A549 (cell line): Measurements from ENCODE around the gene NRXN3. TPM values are rescaled to one million over a fixed set of nuclear protein-coding genes. Genes with fewer than 3 reads are reported as not detected.

Experiments used
- ATAC-seq, 2 experiments: fragments of 200-7000 bp in 1 of 2; fragments of >200 bp in 1 of 2; cut with Nextera tagmentation in 1 of 2; cut with Tn5 transposase in 1 of 2; 3 replicates each; pipeline versions ENCODE4 v1.8.0 to v1.9.1; 2018 to 2020; ENCODE audit warnings: mild to moderate bottlenecking in 1 of 2, moderate library complexity in 1 of 2
- CTCF ChIA-PET: fragments of 300-600 bp; sonication (Branson Sonifier 250); formaldehyde crosslinking; extraction: SDS; loops from one replicate; lab custom pipeline; 2021; ENCODE audit warnings: antibody characterized with exemption, inconsistent platforms; lab: Yijun Ruan, JAX
- POLR2A ChIA-PET: fragments of 350-600 bp; formaldehyde crosslinking; extraction: SDS; loops from one replicate; lab custom pipeline; 2021; ENCODE audit warnings: antibody characterized with exemption, inconsistent platforms; lab: Yijun Ruan, JAX
- DNase-seq, 2 experiments: peaks; one replicate each; pipeline versions ENCODE4 v3.0.0 to v3.0.0-alpha.2; 2011 to 2016; ENCODE audit warnings: low read depth in 1 of 2, low spot score in 1 of 2
- FAIRE-seq: peaks from 2 replicates; lab custom pipeline; 2011; peaks lifted over from hg19 to GRCh38; lab: Jason Lieb, UNC
- H3K27ac ChIP-seq, 2 experiments: fragments of >200 bp; sonication (Bioruptor Twin); formaldehyde crosslinking; 3 replicates each; pipeline ENCODE4 v1.5.1; 2016 to 2017
- H3K4me1 ChIP-seq: fragments of >200 bp; sonication (Bioruptor Twin); formaldehyde crosslinking; 3 replicates; pipeline ENCODE4 v1.6.1; 2016
- H3K4me2 ChIP-seq: fragments of >200 bp; sonication (Bioruptor Twin); formaldehyde crosslinking; 3 replicates; pipeline ENCODE4 v1.6.1; 2016
- H3K4me3 ChIP-seq: fragments of >200 bp; sonication (Bioruptor Twin); formaldehyde crosslinking; 3 replicates; pipeline ENCODE4 v1.5.1; 2016
- H3K9me3 ChIP-seq: fragments of >200 bp; sonication (Bioruptor Twin); formaldehyde crosslinking; 3 replicates; pipeline ENCODE4 v1.6.1; 2016
- CBX2 ChIP-seq: fragments of 200-600 bp; sonication (generic); IDR thresholded peaks from 2 replicates; pipeline ENCODE4 v1.6.1; 2016; ENCODE audit warnings: low read depth, mild to moderate bottlenecking, borderline replicate concordance
- CEBPB ChIP-seq, 2 experiments: fragments of >200 bp in 1 of 2; sonication (Bioruptor Twin) in 1 of 2; formaldehyde crosslinking in 1 of 2; IDR thresholded peaks; 2 replicates each; pipeline ENCODE4 v1.6.1; 2012 to 2016
- EHMT2 ChIP-seq: fragments of 200-600 bp; sonication (generic); IDR thresholded peaks from 2 replicates; pipeline ENCODE4 v1.6.1; 2016; ENCODE audit warnings: antibody characterized with exemption, low read depth, mild to moderate bottlenecking, moderate library complexity
- FOSL2 ChIP-seq, 2 experiments: fragments of 450-650 bp in 1 of 2; fragments of >200 bp in 1 of 2; sonication (Bioruptor Twin) in 1 of 2; formaldehyde crosslinking; IDR thresholded peaks; 2 replicates each; pipeline versions ENCODE4 v1.5.0 to v1.6.1; 2016 to 2020; ENCODE audit warnings: mild to moderate bottlenecking in 1 of 2, moderate library complexity in 1 of 2
- GATA3 ChIP-seq: IDR thresholded peaks from 2 replicates; pipeline ENCODE4 v1.6.1; 2012; ENCODE audit warnings: borderline replicate concordance
- HEYL ChIP-seq: fragments of 250-450 bp; sonication (Bioruptor Pico); IDR thresholded peaks from 2 replicates; pipeline ENCODE4 v1.8.0; 2021; ENCODE audit warnings: mild to moderate bottlenecking, moderate library complexity
- HOXA7 ChIP-seq: fragments of 250-450 bp; sonication (Bioruptor Pico); IDR thresholded peaks from 2 replicates; pipeline ENCODE4 v1.5.0; 2020; ENCODE audit warnings: mild to moderate bottlenecking, moderate library complexity
- HOXB13 ChIP-seq: fragments of 250-450 bp; sonication (Bioruptor Pico); IDR thresholded peaks from 2 replicates; pipeline ENCODE4 v1.5.0; 2020; ENCODE audit warnings: low read depth, mild to moderate bottlenecking, moderate library complexity
- HOXB5 ChIP-seq: fragments of 250-450 bp; sonication (Bioruptor Pico); IDR thresholded peaks from 2 replicates; pipeline ENCODE4 v1.5.0; 2020; ENCODE audit warnings: mild to moderate bottlenecking, moderate library complexity
- JUNB ChIP-seq: fragments of >200 bp; sonication (Bioruptor Twin); formaldehyde crosslinking; IDR thresholded peaks from 2 replicates; pipeline ENCODE4 v1.6.1; 2016
- MAFK ChIP-seq: fragments of 450-650 bp; IDR thresholded peaks from 2 replicates; pipeline ENCODE4 v1.6.1; 2014; ENCODE audit not compliant: partially characterized antibody
- NFE2L2 ChIP-seq: fragments of 150-350 bp; conservative IDR thresholded peaks from 2 replicates; pipeline ENCODE4 v1.6.1; 2014; ENCODE audit warnings: low read length
- PHF8 ChIP-seq: fragments of 200-600 bp; sonication (generic); IDR thresholded peaks from 2 replicates; pipeline ENCODE4 v1.6.1; 2016; ENCODE audit warnings: low read depth, mild to moderate bottlenecking, antibody characterized with exemption, moderate library complexity, borderline replicate concordance
- POLR2A ChIP-seq: IDR thresholded peaks from 2 replicates; pipeline ENCODE4 v1.6.1; 2012; ENCODE audit warnings: mild to moderate bottlenecking, low read length
- POLR2AphosphoS2 ChIP-seq: conservative IDR thresholded peaks from 2 replicates; pipeline ENCODE4 v1.6.1; 2012; ENCODE audit warnings: low read length, improper control_type of control experiment, inconsistent platforms
- RARB ChIP-seq: fragments of 250-450 bp; sonication (Bioruptor Pico); IDR thresholded peaks from 2 replicates; pipeline ENCODE4 v1.8.0; 2021; ENCODE audit warnings: mild to moderate bottlenecking, moderate library complexity
- RCOR1 ChIP-seq: fragments of 150-350 bp; IDR thresholded peaks from 2 replicates; pipeline ENCODE4 v1.6.1; 2014; ENCODE audit warnings: antibody characterized with exemption, low read length, low read depth
- SREBF2 ChIP-seq: fragments of 450-650 bp; IDR thresholded peaks from 2 replicates; pipeline ENCODE4 v1.6.1; 2014; ENCODE audit warnings: mild to moderate bottlenecking, moderate library complexity
- ZFP36 ChIP-seq: fragments of 450-650 bp; IDR thresholded peaks from 2 replicates; pipeline ENCODE4 v1.6.1; 2014; ENCODE audit warnings: borderline replicate concordance; ENCODE audit not compliant: partially characterized antibody
- ZSCAN20 ChIP-seq: fragments of 250-450 bp; sonication (Bioruptor Pico); IDR thresholded peaks from 2 replicates; pipeline ENCODE4 v1.8.0; 2022; ENCODE audit warnings: mild to moderate bottlenecking, moderate library complexity
- WGBS: methylation state at CpG from one replicate; pipeline ENCODE4 v1.1.6; 2017; ENCODE audit errors: missing lambda C conversion rate; 5-methylcytosine and 5-hydroxymethylcytosine counted together
- polyA plus RNA-seq, 4 experiments: library from polyadenylated mRNA; depleted of rRNA in 3 of 4; stranded (reverse); fragments of >200 nt; fragmentation: RNase III in 1 of 4; extraction: RNeasy Plus Mini Kit Qiagen cat#74134 plus additional on column Dnase treatment in 1 of 4; gene quantifications; 2 replicates in 3 of 4; 3 replicates in 1 of 4; pipeline ENCODE4 v1.2.3, GENCODE V29; 2011 to 2017
- TF ChIP-seq, protein P1 (sequence below): fragments of 200-600 bp; sonication (generic); IDR thresholded peaks from 2 replicates; pipeline ENCODE4 v1.6.1; 2016; ENCODE audit warnings: antibody characterized with exemption, mild to moderate bottlenecking, moderate library complexity
- TF ChIP-seq, protein P2 (sequence below): fragments of >200 bp; sonication (Bioruptor Twin); formaldehyde crosslinking; IDR thresholded peaks from 2 replicates; pipeline ENCODE4 v1.6.1; 2016
- TF ChIP-seq, protein P3 (sequence below): fragments of 150-350 bp; IDR thresholded peaks from 2 replicates; pipeline ENCODE4 v1.6.1; 2014; ENCODE audit warnings: low read depth, mild to moderate bottlenecking, low read length

The NRXN3 gene
- polyA plus RNA-seq, 2 of the 4 experiments (the other 2 are of a cell fraction): 0.62 to 2.3 TPM

- TF ChIP-seq, protein P1, sequence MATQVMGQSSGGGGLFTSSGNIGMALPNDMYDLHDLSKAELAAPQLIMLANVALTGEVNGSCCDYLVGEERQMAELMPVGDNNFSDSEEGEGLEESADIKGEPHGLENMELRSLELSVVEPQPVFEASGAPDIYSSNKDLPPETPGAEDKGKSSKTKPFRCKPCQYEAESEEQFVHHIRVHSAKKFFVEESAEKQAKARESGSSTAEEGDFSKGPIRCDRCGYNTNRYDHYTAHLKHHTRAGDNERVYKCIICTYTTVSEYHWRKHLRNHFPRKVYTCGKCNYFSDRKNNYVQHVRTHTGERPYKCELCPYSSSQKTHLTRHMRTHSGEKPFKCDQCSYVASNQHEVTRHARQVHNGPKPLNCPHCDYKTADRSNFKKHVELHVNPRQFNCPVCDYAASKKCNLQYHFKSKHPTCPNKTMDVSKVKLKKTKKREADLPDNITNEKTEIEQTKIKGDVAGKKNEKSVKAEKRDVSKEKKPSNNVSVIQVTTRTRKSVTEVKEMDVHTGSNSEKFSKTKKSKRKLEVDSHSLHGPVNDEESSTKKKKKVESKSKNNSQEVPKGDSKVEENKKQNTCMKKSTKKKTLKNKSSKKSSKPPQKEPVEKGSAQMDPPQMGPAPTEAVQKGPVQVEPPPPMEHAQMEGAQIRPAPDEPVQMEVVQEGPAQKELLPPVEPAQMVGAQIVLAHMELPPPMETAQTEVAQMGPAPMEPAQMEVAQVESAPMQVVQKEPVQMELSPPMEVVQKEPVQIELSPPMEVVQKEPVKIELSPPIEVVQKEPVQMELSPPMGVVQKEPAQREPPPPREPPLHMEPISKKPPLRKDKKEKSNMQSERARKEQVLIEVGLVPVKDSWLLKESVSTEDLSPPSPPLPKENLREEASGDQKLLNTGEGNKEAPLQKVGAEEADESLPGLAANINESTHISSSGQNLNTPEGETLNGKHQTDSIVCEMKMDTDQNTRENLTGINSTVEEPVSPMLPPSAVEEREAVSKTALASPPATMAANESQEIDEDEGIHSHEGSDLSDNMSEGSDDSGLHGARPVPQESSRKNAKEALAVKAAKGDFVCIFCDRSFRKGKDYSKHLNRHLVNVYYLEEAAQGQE: no peak
- TF ChIP-seq GATA3 (no peak), HOXA7 (CRISPR knock-in tag) (no peak), RARB (no peak), CEBPB (IDR thresholded peaks at IDR 0.05) (no peak), ZFP36 (no peak), ZSCAN20 (no peak)
- TF ChIP-seq, all 56 proteins: peak for 0
These were observed 776.8 kb downstream of the NRXN3 start (continued) for GRCh38 chr14:78946949-78947348.

DNA sequence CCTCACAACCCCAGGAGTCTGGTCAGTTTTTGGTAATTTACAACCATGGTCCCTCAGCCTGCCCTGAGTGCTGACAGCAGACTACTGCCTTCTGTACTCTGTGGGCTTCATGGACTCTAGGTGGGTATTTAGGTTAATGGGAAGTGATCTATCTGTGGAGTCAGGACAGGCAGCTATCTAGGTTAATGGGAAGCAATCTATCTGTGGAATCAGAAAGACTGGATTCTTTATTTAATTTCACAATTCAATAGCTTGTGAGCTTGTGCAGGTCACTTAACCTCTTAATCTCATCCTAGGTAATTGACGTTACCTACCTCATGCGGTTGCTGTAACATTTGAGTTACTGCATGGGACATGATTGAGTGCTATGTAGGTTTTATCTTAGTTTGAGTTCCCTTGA lies 777.5 kb downstream of the NRXN3 start:
- 51% methylated on average over 2 of the region's 2 CpGs for WGBS
- Histone ChIP-seq H3K9me3 (no peaks in the 10 kb centered on the region), H3K4me3 (no peak overlapping the region), H3K27ac (no peak overlapping the region), H3K4me2 (no peak overlapping the region), H3K4me1 (peaks cover 6% of the 10 kb centered on the region; the same call in 1 of the 3 replicates)
- CTCF ChIA-PET: interaction anchor here (0.7 to 2.5 kb wide), 4 partner anchors 12 to 60 kb away, joined by 3 to 11 read pairs (median 5); no protein-coding TSS in a partner anchor
- ATAC-seq: no peak
- POLR2A ChIA-PET: no interaction called here
- no peak for FAIRE-seq
- TF ChIP-seq FOSL2 (IDR thresholded peaks at IDR 0.05) (no peak), FOSL2 (CRISPR knock-in tag; IDR thresholded peaks at IDR 0.05) (no peak), NFE2L2 (no peak), HEYL (CRISPR knock-in tag) (no peak), POLR2AphosphoS2 (no peak), GATA3 (no peak), POLR2A (no peak), HOXB13 (CRISPR knock-in tag) (no peak), CBX2 (no peak), PHF8 (no peak), EHMT2 (no peak), MAFK (no peak), HOXB5 (CRISPR knock-in tag) (no peak), CEBPB (IDR thresholded peaks at IDR 0.05) (no peak), SREBF2 (no peak), JUNB (no peak), RCOR1 (no peak)
- TF ChIP-seq, protein P2, sequence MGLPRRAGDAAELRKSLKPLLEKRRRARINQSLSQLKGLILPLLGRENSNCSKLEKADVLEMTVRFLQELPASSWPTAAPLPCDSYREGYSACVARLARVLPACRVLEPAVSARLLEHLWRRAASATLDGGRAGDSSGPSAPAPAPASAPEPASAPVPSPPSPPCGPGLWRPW: no peak
- TF ChIP-seq, protein P3, sequence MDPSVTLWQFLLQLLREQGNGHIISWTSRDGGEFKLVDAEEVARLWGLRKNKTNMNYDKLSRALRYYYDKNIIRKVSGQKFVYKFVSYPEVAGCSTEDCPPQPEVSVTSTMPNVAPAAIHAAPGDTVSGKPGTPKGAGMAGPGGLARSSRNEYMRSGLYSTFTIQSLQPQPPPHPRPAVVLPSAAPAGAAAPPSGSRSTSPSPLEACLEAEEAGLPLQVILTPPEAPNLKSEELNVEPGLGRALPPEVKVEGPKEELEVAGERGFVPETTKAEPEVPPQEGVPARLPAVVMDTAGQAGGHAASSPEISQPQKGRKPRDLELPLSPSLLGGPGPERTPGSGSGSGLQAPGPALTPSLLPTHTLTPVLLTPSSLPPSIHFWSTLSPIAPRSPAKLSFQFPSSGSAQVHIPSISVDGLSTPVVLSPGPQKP: no peak
- DNase-seq: no peak
